Immature natural killer cell (primary cell): ENCODE data around the gene DUSP22. TPM values are rescaled to one million over a fixed set of nuclear protein-coding genes. Genes with fewer than 3 reads are reported as not detected.
A peak's percentile ranks its signal among the peaks of the same experiment; 100 is the strongest.

Source experiments
- DNase-seq, 3 donors: peaks; one replicate each; pipeline ENCODE4 v3.0.0; 2022; ENCODE audit warnings: mixed read lengths in 1 of 3
- H3K27ac Mint-ChIP-seq, 6 donors: one replicate each; pipeline ENCODE4 v1.8.0; 2020; ENCODE audit warnings: mixed read lengths in 6 of 6, mild to moderate bottlenecking in 5 of 6, inconsistent platforms in 4 of 6, moderate library complexity in 3 of 6
- H3K27me3 Mint-ChIP-seq, 3 donors: one replicate each; pipeline ENCODE4 v1.8.0; 2020 to 2021; ENCODE audit warnings: low read depth in 3 of 3, mild to moderate bottlenecking in 3 of 3, mixed read lengths in 3 of 3, moderate library complexity in 3 of 3, inconsistent platforms in 1 of 3
- H3K36me3 Mint-ChIP-seq, 3 donors: one replicate each; pipeline ENCODE4 v1.8.0; 2020; ENCODE audit warnings: mixed read lengths in 3 of 3, inconsistent platforms in 2 of 3, mild to moderate bottlenecking in 2 of 3
- H3K4me1 Mint-ChIP-seq, 2 donors: one replicate each; pipeline ENCODE4 v1.8.0; 2020; ENCODE audit warnings: inconsistent platforms in 2 of 2, mild to moderate bottlenecking in 2 of 2, mixed read lengths in 2 of 2, moderate library complexity in 1 of 2
- H3K4me3 Mint-ChIP-seq, 5 donors: one replicate each; pipeline ENCODE4 v1.8.0; 2020; ENCODE audit warnings: mild to moderate bottlenecking in 5 of 5, mixed read lengths in 5 of 5, inconsistent platforms in 3 of 5, moderate library complexity in 3 of 5
- H3K9me3 Mint-ChIP-seq, 6 donors: one replicate each; pipeline ENCODE4 v1.8.0; 2020; ENCODE audit warnings: mild to moderate bottlenecking in 6 of 6, mixed read lengths in 6 of 6, inconsistent platforms in 4 of 6, moderate library complexity in 3 of 6
- polyA plus RNA-seq, 3 donors: library from polyadenylated mRNA; unstranded; fragments of 300-500 nt; fragmentation: Illumina TruSeq; gene quantifications; one replicate each; pipeline ENCODE4 v1.2.3, GENCODE V29; 2021

DUSP22 gene
- polyA plus RNA-seq, 3 donors from 2014 or later: 55.0 to 80.1 (median 65.3) TPM

DNA sequence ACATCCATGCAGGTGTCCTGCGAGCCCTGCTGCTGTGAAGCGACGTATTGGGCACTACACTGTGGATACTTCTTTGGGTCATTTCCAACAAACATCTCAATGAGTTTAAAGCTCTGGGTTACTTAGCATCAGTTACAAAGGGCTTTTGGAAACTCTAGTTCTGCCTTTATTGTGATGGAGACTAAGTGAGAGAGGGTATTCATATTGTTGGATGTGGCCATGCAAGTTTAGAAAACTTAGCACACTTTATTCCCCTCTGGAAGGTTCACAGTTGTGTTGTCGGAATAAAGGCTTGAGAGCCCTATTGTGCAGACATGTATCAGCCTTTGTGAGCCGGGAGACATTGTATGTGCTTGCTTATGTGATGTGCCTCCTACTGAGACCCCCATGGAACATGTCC, 22.1 kb downstream of the DUSP22 start:
- H3K27ac Mint-ChIP-seq: no peak overlapping the region

DNA sequence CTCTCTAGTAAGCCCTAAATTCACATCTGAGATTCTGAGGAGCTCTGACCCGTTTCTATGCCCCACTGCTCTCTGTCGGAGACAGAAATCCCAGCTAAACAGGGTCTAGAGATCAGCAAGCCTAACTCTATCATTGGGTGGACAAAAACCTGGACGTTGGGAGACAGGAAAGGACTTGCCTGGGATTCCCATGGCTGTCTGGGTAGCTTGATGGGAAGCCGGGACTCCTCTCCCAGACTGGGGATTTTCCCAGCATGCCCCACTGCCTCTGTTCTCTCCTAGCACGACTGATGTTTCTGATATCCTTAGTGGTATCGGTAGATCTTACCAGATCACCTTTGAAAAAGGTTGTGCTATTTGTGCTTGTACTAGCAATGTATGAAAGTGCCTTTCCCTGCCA, 22.9 kb downstream of the DUSP22 start:
- no peak overlapping the region for H3K4me3 Mint-ChIP-seq
- peaks cover 0 to 5% (median 0%) of the 10 kb centered on the region in 3 donors for H3K36me3 Mint-ChIP-seq
- peaks cover 0 to 2% (median 0%) of the 10 kb centered on the region in 6 donors for H3K9me3 Mint-ChIP-seq
- no peak overlapping the region for H3K27ac Mint-ChIP-seq
- no peak for DNase-seq
- H3K4me1 Mint-ChIP-seq: peaks cover 51 to 57% of the 10 kb centered on the region in 2 donors
- peaks cover 0 to 2% (median 0%) of the 10 kb centered on the region in 3 donors for H3K27me3 Mint-ChIP-seq

More for the DNA sequence above, 22.1 kb downstream of the DUSP22 start:
- peaks cover 0 to 2% (median 0%) of the 10 kb centered on the region in 3 donors for H3K27me3 Mint-ChIP-seq
- DNase-seq: no peak
- H3K36me3 Mint-ChIP-seq: peaks cover 0 to 9% (median 1%) of the 10 kb centered on the region in 3 donors
- H3K9me3 Mint-ChIP-seq: peaks cover 0 to 3% (median 0%) of the 10 kb centered on the region in 6 donors
- H3K4me1 Mint-ChIP-seq: peaks cover 51 to 60% of the 10 kb centered on the region in 2 donors
- no peak overlapping the region for H3K4me3 Mint-ChIP-seq

- Mint-ChIP-seq H3K27ac (peak overlapping the region in 1 of 6 donors; percentile 77), H3K36me3 (peaks cover 0 to 5% (median 0%) of the 10 kb centered on the region in 3 donors), H3K9me3 (peaks cover 0 to 2% (median 0%) of the 10 kb centered on the region in 6 donors), H3K4me1 (peaks cover 47 to 48% of the 10 kb centered on the region in 2 donors), H3K4me3 (no peak overlapping the region), H3K27me3 (peaks cover 0 to 2% (median 0%) of the 10 kb centered on the region in 3 donors)
- DNase-seq: no peak
These were observed 23.9 kb downstream of the DUSP22 start for GRCh38 chr6:315921-316752.

- peaks cover 0 to 2% (median 0%) of the 10 kb centered on the region in 3 donors for H3K27me3 Mint-ChIP-seq
- peak overlapping the region in 2 of 6 donors; percentile 63 to 77 for H3K27ac Mint-ChIP-seq
- H3K4me3 Mint-ChIP-seq: no peak overlapping the region
- peaks cover 0 to 2% (median 0%) of the 10 kb centered on the region in 6 donors for H3K9me3 Mint-ChIP-seq
- peaks cover 0 to 5% (median 0%) of the 10 kb centered on the region in 3 donors for H3K36me3 Mint-ChIP-seq
- H3K4me1 Mint-ChIP-seq: peaks cover 44 to 46% of the 10 kb centered on the region in 2 donors
- no peak for DNase-seq
These were observed 24.4 kb downstream of the DUSP22 start for GRCh38 chr6:316753-317038.

GRCh38 chr6:317060-317447, 24.8 kb downstream of the DUSP22 start:
- peaks cover 40 to 43% of the 10 kb centered on the region in 2 donors for H3K4me1 Mint-ChIP-seq
- no peak for DNase-seq
- H3K9me3 Mint-ChIP-seq: peaks cover 0 to 2% (median 0%) of the 10 kb centered on the region in 6 donors
- peak overlapping the region in 1 of 5 donors; percentile 57 for H3K4me3 Mint-ChIP-seq
- H3K36me3 Mint-ChIP-seq: peaks cover 0 to 5% (median 0%) of the 10 kb centered on the region in 3 donors
- peaks cover 0 to 2% (median 0%) of the 10 kb centered on the region in 3 donors for H3K27me3 Mint-ChIP-seq
- peak overlapping the region in 5 of 6 donors; percentile 15 to 77 (median 63) for H3K27ac Mint-ChIP-seq

GRCh38 chr6:317448-318144, 25.3 kb downstream of the DUSP22 start:
- H3K4me1 Mint-ChIP-seq: peaks cover 35 to 37% of the 10 kb centered on the region in 2 donors
- peak overlapping the region; percentile 7 to 77 (median 52) for H3K27ac Mint-ChIP-seq
- H3K4me3 Mint-ChIP-seq: peak overlapping the region in 1 of 5 donors; percentile 57

DNA sequence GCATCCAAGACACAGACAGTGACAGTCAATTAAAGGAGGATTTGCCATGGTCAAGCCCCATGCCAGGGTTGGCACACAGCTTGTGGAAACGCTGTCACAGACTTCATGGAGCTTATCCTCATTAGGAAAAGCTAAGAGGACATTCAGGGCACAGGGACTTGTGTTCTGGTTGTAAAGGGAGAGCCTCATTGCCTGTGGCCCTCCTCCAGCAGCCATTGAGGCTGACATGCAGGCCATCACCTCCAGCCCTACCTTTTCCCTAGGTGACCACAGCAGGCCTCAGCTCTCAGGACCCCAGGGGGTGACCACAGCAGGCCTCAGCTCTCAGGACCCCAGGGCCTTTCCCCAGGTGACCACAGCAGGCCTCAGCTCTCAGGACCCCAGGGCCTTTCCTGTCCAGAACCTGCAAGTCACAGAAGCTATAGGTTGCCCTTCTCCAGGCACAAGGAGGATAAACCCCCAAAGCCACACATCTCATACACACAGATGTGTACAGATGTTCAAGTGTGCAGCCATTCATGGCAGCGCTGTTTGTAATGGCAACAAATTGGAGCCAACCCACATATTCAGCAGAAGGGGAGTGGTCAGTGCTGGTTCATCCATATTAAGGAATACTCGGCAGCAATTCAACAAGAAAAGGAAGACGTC, 26.1 kb downstream of the DUSP22 start:
- H3K9me3 Mint-ChIP-seq: peaks cover 0 to 2% (median 0%) of the 10 kb centered on the region in 6 donors
- H3K36me3 Mint-ChIP-seq: peaks cover 0 to 5% (median 0%) of the 10 kb centered on the region in 3 donors
- no peak for DNase-seq
- H3K4me1 Mint-ChIP-seq: peaks cover 27 to 29% of the 10 kb centered on the region in 2 donors
- H3K27me3 Mint-ChIP-seq: peaks cover 0 to 2% (median 0%) of the 10 kb centered on the region in 3 donors
- peak overlapping the region in 3 of 6 donors; percentile 7 to 77 (median 67) for H3K27ac Mint-ChIP-seq
- no peak overlapping the region for H3K4me3 Mint-ChIP-seq

More at GRCh38 chr6:317448-318144, 25.3 kb downstream of the DUSP22 start:
- DNase-seq: peak in 1 of 3 donors; percentile 37
- H3K27me3 Mint-ChIP-seq: peaks cover 0 to 2% (median 0%) of the 10 kb centered on the region in 3 donors
- peaks cover 0 to 2% (median 0%) of the 10 kb centered on the region in 6 donors for H3K9me3 Mint-ChIP-seq
- peaks cover 0 to 5% (median 0%) of the 10 kb centered on the region in 3 donors for H3K36me3 Mint-ChIP-seq

DNA sequence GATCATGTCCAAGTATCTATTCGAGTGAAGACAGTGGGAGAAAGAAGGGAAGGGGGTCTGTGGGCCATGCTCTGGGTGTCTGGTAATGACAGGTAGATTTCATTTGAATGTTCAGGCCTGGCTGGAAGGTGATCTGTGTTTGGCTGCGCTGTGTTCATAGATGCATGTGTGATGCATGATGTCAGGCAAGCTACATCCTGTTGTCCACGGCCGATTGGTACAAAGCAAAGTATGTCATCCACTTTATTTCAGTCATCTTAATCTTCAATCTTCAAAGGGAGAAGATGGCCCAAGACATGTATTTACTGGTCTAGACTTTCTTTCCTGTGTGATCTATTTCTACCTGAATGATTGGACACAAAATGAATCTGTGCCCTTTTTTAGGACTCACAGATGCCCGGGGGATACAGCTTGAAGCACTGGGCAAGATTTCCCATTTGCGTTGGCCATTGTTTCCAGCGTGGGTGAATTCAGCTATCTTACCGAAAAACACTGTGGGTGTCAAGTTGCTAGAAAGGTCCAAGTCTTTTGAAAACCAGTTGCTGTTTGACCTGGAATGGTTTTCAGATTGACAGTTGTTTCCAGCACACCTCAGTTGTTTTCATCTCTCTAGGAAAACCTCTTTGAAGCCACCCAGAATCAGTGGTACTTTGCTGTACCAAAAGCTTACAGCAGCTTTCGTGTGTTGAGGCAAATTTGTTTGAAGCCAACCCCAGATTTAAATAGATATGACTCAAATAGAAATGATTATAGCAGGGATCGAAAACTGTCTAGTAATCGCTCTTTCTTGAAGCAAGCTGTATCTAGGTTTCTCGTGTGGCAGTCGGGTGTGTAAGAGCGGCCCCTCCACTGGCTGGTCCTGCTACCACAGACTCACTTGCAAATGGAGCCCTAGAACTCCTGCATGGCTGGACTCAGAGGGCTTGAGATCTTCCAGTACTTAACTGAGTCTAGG, 27.2 kb downstream of the DUSP22 start:
- H3K27me3 Mint-ChIP-seq: peaks cover 0 to 2% (median 1%) of the 10 kb centered on the region in 3 donors
- peak overlapping the region in 1 of 6 donors; percentile 20 for H3K27ac Mint-ChIP-seq
- peaks cover 0 to 2% (median 0%) of the 10 kb centered on the region in 6 donors for H3K9me3 Mint-ChIP-seq
- DNase-seq: no peak
- peaks cover 21% of the 10 kb centered on the region in 2 donors for H3K4me1 Mint-ChIP-seq
- peaks cover 0 to 5% (median 0%) of the 10 kb centered on the region in 3 donors for H3K36me3 Mint-ChIP-seq
- H3K4me3 Mint-ChIP-seq: no peak overlapping the region

DNA sequence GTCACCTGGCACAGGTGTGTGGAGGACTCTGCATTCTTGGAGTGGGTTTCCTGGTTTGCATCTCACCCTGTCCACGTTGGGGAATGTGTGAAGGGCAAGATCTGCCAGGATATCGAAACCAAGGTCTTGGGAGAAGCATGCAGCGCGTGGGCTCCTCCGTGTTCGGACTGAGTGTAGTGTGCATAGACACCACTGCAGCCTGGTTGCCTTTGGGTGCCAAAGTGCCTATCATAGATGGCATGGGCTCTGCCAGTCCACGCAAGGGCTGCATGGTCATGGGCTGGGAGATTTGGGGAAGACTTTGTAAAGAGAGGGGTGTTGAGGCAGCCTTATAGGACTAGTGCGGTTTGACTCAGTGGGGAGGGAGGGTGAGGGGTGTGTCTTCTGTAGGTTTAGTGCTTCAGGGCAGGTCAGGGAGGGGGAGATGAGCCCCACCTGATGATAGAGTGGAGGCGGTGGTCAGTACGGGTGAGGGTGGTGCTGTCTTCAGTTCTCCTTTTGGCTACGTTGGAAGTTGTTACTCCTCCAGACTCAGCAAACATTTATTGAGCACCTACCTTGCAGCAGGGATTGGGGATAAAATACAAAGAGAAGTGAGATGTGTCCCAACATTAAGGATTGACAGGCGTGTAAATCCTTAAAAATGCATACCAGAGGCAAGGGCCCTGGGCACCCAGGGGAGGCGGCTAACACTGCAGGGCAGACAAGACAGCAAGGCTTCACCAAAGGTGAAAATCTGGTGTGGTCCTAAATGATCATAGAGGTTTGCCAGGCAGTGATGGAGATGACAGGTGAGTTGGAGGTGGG, 28.3 kb downstream of the DUSP22 start:
- peaks cover 19 to 21% of the 10 kb centered on the region in 2 donors for H3K4me1 Mint-ChIP-seq
- no peak overlapping the region for H3K4me3 Mint-ChIP-seq
- peaks cover 0 to 2% (median 2%) of the 10 kb centered on the region in 3 donors for H3K27me3 Mint-ChIP-seq
- H3K9me3 Mint-ChIP-seq: peaks cover 0 to 2% (median 0%) of the 10 kb centered on the region in 6 donors
- peaks cover 0 to 4% (median 0%) of the 10 kb centered on the region in 3 donors for H3K36me3 Mint-ChIP-seq
- no peak for DNase-seq
- H3K27ac Mint-ChIP-seq: no peak overlapping the region

- Mint-ChIP-seq H3K27me3 (peaks cover 0 to 2% (median 2%) of the 10 kb centered on the region in 3 donors), H3K4me1 (peaks cover 16 to 21% of the 10 kb centered on the region in 2 donors), H3K4me3 (no peak overlapping the region), H3K36me3 (no peaks in the 10 kb centered on the region), H3K9me3 (peaks cover 0 to 2% (median 0%) of the 10 kb centered on the region in 6 donors), H3K27ac (no peak overlapping the region)
- no peak for DNase-seq
These were observed 28.8 kb downstream of the DUSP22 start for GRCh38 chr6:321158-321438.

DNA sequence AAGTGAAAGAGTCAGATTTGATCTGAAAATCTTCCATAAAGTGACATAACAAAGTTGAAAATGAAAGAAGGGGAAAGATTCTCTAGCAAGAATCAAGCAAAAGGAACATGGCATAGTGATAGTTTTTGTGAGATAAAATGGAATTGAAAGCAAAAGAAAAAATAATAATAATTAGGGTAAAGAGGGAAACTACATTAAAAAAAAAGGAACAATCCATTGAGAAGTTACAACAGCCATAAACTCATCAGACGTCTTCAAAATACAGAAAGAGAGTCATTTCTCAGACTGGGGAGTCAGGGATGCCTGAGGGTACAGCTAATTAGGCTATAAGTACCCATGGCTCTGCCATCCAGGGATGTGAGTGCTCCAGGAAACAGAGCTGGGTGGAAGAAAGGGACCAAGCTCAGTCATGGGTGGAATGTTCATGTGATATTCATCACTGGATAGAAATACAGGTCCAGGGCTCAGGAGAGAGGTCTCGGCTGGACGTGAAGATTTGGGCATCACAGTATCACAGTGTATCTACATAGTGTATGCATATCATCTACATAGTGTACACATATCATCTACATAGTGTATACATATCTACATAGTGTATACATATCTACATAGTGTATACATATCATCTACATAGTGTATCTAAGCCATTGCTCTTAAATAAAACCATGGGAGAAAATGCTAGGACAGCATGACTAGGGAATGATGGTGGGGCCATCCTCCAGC, 29.4 kb downstream of the DUSP22 start:
- Mint-ChIP-seq H3K9me3 (peaks cover 0 to 2% (median 0%) of the 10 kb centered on the region in 6 donors), H3K36me3 (peaks cover 0 to 4% (median 0%) of the 10 kb centered on the region in 3 donors), H3K27ac (no peak overlapping the region), H3K27me3 (peaks cover 0 to 2% (median 2%) of the 10 kb centered on the region in 3 donors), H3K4me3 (no peak overlapping the region), H3K4me1 (peaks cover 18% of the 10 kb centered on the region in 2 donors)
- no peak for DNase-seq
